GM18498 (cell line): ENCODE measurements around the gene ZNF391.
A peak's percentile ranks its signal among the peaks of the same experiment; 100 is the strongest.
"Not testable (repeated sequence)": the region's sequence is repeated elsewhere in the genome, so short reads cannot be mapped to it uniquely, and the experiment has no call there.

ENCODE experiments used
- ATAC-seq: cut with Tn5 transposase; IDR thresholded peaks from one replicate; pipeline ENCODE4 v1.9.1; 2021; ENCODE audit warnings: mild to moderate bottlenecking, moderate library complexity; ENCODE audit not compliant: unreplicated experiment

Gene ZNF391

GRCh38 chr6:27388293-27389197 is at the start of gene ZNF391:
TSS of gene ZNF391 (plus strand) at chr6:27388759. CDS start at chr6:27400371, 11,612 bp downstream.
- ATAC-seq: peak; percentile 93

- no peak for ATAC-seq
Observed at GRCh38 chr6:27352850-27353249, 35.7 kb upstream of the ZNF391 start.

GRCh38 chr6:27358786-27359185 is 29.8 kb upstream of the ZNF391 start:
- ATAC-seq: no peak

GRCh38 chr6:27359231-27359630 is 29.3 kb upstream of the ZNF391 start:
- ATAC-seq: no peak

- no peak for ATAC-seq
Observed at GRCh38 chr6:27368202-27368601, 20.4 kb upstream of the ZNF391 start.

- no peak for ATAC-seq
Observed at GRCh38 chr6:27370391-27370790, 18.2 kb upstream of the ZNF391 start.

GRCh38 chr6:27374824-27375612 is 13.5 kb upstream of the ZNF391 start:
- ATAC-seq: peak; percentile 73

- ATAC-seq: no peak
Observed at GRCh38 chr6:27375613-27376079, 12.9 kb upstream of the ZNF391 start.

- ATAC-seq: not testable (repeated sequence)
Observed at GRCh38 chr6:27378406-27378805, 10.2 kb upstream of the ZNF391 start.

GRCh38 chr6:27381001-27381400 is 7.6 kb upstream of the ZNF391 start:
- ATAC-seq: not testable (repeated sequence)

- ATAC-seq: no peak
Observed at GRCh38 chr6:27383011-27383410, 5.5 kb upstream of the ZNF391 start.

- ATAC-seq: no peak
Observed at GRCh38 chr6:27383481-27383880, 5.1 kb upstream of the ZNF391 start.

GRCh38 chr6:27392623-27393022 is 4.1 kb downstream of the ZNF391 start:
- no peak for ATAC-seq

- no peak for ATAC-seq
Observed at GRCh38 chr6:27394073-27394472, 5.5 kb downstream of the ZNF391 start.

GRCh38 chr6:27400877-27401642 is 12.5 kb downstream of the ZNF391 start:
- no peak for ATAC-seq

GRCh38 chr6:27406085-27406484 is 17.5 kb downstream of the ZNF391 start:
- ATAC-seq: no peak

- ATAC-seq: no peak
Observed at GRCh38 chr6:27407153-27407814, 18.7 kb downstream of the ZNF391 start.

- ATAC-seq: no peak
Observed at GRCh38 chr6:27414300-27414699, 25.7 kb downstream of the ZNF391 start.

- ATAC-seq: no peak
Observed at GRCh38 chr6:27414996-27415395, 26.4 kb downstream of the ZNF391 start.

GRCh38 chr6:27415898-27416297 is 27.3 kb downstream of the ZNF391 start:
- no peak for ATAC-seq
